ENCODE measurements around the gene FUBP1.
A peak's percentile ranks its signal among the peaks of the same experiment; 100 is the strongest.
"Not testable (repeated sequence)": the region's sequence is repeated elsewhere in the genome, so short reads cannot be mapped to it uniquely, and the experiment has no call there.

Gene FUBP1, protein sequence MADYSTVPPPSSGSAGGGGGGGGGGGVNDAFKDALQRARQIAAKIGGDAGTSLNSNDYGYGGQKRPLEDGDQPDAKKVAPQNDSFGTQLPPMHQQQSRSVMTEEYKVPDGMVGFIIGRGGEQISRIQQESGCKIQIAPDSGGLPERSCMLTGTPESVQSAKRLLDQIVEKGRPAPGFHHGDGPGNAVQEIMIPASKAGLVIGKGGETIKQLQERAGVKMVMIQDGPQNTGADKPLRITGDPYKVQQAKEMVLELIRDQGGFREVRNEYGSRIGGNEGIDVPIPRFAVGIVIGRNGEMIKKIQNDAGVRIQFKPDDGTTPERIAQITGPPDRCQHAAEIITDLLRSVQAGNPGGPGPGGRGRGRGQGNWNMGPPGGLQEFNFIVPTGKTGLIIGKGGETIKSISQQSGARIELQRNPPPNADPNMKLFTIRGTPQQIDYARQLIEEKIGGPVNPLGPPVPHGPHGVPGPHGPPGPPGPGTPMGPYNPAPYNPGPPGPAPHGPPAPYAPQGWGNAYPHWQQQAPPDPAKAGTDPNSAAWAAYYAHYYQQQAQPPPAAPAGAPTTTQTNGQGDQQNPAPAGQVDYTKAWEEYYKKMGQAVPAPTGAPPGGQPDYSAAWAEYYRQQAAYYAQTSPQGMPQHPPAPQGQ

DNA sequence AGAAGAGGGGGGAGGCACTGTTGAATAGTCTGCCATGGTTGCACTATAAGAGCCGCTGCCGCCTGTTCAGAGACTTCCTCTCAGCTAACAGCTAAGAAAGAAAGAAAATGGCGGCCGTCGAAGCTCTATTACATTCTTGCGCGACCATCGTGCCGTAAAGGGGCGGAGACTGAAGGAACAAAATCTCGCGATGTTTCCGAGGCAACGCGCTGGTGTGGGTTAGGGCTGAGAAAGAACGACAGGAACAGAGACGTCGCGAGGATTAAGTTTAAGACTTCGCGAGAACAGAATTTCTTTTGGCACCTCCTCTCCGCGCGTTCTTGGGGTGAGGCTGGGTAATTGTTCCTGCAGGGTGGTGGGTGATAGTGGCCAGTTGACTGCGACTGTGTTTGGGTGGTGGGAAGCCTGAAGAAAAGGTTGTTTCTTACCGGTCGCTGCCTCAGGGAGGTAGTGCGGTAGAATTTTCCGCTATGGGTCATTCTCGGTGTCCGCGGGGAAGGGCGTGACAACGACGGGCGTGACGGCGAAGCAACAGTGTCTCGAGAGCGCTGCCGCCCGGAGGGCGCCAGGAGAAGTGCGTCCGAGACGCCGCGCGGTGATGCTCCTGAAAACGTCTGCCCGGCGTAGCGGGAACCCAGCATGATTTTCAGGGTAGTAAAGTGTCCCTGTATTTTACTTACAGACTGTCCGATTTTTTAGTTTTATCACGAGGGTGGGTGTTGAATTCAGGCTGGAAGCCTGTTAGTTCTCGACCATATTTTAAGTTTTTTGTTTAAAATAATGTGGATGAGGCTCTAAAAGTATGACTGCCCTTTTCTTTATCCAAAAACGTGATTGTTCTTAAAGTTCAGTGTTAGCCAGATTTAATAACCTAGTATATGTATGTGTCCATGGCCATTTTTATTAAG lies at the start of gene FUBP1:
TSS of gene FUBP1 (minus strand) at position 104 of the 908 bp plus-strand sequence. CDS start at position 36, 68 bp downstream.
- peak; percentile 97 for DNase-seq (ENCODE audit: low spot score)

DNA sequence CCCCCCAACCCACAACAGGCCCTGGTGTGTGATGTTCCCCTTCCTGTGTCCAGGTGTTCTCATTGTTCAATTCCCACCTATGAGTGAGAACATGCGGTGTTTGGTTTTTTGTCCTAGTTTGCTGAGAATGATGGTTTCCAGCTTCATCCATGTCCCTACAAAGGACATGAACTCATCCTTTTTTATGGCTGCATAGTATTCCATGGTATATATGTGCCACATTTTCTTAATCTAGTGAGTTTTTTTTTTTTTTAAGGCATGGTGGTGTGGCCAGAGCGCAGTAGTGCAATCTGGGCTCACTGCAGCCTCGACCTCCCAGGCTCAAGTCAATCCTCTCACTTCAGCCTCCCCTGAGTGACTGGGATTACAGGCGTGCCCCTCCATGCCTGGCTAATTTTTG lies 42.3 kb upstream of the FUBP1 start:
- not testable (repeated sequence) for DNase-seq (ENCODE audit: low spot score)

DNA sequence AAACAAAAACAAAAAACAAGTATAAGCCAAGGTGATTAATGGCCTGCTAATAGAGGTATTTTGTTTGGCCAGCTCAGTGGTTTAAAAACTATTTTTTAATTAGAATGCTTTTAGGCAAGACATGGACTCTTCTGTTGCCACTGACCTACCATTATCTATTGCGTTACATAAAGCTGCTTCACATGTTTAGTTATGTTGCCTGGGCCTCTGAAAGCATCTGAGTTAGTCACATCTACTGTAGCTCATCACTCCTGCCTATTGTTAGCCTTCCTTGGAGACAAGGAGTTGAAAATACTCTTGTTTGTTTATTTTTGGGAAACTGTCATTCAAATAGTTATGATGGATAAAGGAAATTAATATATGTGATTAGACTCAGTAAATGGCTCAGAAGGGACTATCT lies 40.2 kb upstream of the FUBP1 start:
- no peak for DNase-seq (ENCODE audit: low spot score)

DNA sequence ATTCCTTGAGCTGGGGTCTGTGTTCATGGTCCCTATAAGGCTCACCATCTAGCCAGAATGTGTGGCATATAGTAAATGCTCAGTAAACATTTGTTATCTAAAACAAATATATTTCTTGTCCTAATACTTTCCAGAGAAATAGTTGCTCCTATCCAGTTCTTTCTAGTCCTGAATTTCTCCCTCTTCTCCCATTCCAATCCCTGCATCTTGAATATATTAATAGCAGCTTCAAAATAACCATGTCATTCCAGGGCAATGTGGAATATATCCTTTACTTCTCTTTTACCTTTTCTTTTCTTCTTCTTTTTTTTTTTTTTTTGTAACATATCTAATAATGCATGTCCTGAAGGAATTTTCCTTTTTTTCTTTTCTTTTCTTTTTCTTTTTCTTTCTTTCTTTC lies 36.3 kb upstream of the FUBP1 start:
- DNase-seq (ENCODE audit: low spot score): no peak

DNA sequence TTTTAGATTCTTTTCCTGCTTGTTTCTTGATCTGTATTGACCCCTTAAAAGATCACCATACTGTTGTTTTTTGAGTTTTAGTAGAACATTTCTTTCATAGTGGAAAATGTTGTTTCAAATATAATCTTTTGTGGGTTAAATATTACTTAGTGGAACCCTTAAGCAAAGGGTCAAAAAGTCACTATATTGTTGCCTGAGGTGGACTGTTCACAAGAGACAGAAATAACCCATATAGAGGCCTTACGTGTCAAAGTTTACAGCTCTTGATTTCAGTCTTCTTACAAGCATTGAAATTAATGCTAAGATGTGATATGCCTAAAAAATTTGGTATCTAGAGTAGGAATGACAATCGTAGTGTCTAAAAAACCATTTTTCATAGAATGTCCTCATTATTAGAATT lies 32.2 kb upstream of the FUBP1 start:
- DNase-seq (ENCODE audit: low spot score): no peak

DNA sequence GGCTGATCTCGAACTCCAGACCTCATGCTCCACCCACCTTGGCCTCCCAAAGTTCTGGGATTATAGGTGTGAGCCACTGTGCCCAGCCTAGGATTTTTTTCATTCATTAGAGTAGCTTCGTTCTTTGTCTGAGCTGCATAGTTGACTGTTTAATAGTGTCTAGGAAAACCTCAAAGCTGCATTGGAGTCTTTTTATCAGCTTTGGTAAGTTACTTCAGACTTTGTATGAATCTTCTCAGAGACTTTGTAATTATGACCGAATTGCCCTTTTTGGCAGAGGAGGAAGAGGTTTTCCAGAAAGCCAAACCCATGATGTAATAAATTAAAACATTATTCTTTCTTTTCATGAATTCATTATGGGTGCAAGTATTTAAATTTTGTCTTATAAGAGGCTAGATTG lies 31.0 kb upstream of the FUBP1 start:
- no peak for DNase-seq (ENCODE audit: low spot score)

DNA sequence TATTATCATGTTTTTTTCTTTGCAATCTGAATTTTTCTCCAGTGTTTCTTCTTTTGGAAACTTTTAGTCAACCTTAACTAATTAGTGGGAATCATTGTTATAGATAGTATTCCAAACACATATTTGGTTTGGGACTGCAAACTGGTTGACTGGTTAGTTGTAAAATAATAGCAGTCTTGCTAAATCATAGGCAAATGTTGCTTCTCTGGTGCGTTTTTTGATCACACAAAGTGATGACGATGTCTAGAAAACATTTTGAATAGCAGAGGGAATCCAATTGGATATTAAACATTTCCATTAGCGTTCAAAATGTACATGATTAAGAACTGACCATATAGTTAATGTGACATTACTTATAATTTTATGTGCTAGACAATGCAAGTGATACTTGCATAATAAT lies 30.4 kb upstream of the FUBP1 start:
- DNase-seq (ENCODE audit: low spot score): no peak

DNA sequence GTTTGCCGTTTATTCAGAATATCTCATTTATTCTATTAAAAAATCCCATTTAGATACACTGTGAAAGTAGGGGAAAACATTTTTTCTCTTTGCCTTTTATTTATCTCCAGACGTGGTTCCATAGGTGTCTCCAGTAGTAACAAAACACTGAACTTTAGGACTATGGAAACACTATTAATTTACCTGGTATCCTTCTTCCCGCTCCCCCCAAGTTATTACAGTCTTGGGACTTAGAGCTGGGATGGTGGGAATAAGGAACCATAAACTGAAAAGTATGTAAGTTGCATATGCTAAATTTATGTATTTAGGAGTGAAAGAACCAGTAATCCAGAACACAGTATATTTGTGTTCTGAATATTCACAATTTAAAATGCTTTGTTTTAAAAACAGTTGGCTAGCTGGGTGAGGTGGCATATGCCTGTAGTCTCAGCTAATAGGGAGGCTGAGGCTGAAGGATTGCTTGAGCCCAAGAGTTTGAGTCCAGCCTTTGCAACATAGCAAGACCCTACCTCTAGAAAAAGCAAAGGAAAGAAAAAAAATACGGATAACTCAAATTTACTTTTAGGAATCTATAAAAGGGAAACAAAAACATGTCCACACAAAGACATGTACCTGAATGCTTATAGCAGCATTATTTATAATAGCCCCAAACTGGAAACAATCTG lies 28.9 kb upstream of the FUBP1 start:
- no peak for DNase-seq (ENCODE audit: low spot score)

DNA sequence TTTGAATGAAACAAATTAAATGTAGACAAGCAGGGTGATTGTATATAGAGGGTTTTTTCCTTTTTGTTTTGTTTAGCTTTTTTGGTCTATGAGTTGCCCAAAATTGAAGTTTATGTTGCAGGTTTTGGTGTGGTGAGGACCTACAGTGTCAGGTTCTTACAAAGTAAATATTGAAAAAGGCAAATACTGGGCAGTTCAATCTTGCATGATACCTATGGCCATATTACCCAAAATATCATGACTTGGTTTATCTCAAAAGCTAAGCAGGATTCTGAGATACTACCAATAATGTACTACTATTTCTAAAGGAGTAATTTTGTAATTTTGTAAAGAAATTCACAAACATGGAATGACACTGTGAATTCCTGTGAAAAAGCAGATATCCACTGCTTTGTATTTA lies 27.6 kb upstream of the FUBP1 start:
- DNase-seq (ENCODE audit: low spot score): no peak

DNA sequence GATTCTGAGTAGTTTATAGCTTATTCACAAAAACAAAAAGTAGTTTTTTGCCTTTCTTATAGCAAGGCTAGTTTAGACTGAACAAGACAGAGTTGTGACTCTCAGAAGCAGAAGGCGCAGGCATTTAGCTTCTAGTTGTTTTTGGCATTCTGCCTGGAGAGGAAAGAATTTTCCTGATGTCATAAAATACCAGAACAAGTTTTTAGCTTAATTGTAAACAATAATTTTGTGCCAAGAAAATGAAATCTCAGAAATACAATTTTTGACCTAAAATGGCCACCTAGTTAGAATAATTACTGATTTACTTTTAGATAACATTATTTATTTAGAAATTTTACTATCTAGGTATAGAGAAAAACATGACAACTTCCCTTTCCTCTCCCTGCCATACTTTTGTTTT lies 26.9 kb upstream of the FUBP1 start:
- DNase-seq (ENCODE audit: low spot score): peak; percentile 59

DNA sequence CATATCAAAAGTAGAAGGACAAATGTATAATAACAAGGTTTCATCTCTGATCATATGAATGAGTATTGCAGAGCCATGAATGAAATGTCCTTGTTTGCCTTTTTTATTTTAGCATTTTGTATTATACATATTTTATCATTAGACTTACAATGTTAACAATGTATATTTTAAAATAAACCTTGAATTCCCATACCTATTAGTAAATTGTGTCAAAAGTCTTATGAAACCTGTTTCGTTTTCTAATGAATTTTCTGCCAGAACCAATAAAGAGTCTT lies 26.5 kb upstream of the FUBP1 start:
- DNase-seq (ENCODE audit: low spot score): no peak

DNA sequence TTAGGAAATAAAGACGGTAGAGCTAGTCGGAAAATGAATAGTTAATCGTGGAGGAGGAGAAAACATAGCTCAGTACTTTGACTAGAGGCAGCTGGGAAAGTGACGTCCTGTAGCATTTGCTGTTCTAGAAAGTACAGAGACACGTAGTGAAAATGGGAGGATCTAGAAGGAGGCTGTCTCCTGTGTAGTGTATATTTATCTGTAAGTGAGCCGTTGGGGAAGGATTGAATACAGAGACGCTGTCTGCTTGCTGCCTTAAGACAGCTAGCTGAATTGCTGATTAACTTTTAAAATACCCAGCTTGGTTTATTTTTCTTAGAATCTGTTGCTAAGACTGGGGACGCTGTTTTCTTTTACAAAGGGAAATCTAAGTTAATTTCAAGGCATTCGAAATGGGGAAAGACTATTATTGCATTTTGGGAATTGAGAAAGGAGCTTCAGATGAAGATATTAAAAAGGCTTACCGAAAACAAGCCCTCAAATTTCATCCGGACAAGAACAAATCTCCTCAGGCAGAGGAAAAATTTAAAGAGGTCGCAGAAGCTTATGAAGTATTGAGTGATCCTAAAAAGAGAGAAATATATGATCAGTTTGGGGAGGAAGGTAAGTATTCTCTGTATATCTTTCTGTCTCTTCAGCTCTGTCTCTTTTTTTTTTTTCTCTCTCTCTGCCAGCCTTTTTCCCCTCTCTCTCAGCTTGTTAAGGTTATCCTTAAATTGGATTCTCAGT lies 26.0 kb upstream of the FUBP1 start, which contains the start of gene DNAJB4:
TSS of gene DNAJB4 (plus strand) at position 221 of the 729 bp plus-strand sequence. CDS start at position 393, 172 bp downstream.
- DNase-seq (ENCODE audit: low spot score): peak; percentile 96

DNA sequence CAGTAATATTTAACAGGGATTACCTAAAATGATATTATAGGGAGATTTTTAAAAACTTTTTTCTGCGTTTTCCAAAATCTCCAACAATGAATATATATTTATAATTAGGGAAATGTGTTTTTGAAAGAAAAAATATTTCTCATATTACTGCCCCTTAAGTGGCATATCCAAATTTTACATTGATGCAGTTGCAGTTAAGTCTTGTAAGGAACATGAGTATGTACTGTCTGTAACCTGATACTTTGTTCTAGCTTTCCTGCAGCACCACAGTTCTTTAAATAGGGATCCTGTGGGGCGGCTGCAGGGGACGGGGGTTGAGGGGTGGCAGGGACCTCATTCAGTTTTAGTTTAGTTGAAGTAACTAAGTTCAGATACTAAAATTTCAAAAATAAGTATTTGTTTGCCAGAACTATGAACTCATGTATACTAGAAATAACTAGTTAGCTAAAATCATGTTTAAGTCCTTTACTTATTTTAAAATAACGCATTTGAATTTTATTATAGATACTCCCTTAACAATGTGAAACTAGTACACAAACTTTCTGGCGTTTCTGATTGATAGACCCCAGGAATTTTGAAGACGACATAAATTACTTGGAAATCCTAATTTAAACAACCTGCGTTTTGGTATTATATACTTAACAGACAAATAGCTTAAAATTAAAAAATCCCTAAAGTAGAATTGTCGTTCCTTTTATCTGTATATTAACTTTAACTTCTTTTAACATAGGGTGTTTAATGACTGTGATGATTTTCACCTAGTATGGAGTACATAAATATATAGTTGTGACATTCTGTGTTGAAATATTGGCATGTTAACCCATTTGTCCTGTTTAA lies 25.2 kb upstream of the FUBP1 start:
- DNase-seq (ENCODE audit: low spot score): peak; percentile 50

DNA sequence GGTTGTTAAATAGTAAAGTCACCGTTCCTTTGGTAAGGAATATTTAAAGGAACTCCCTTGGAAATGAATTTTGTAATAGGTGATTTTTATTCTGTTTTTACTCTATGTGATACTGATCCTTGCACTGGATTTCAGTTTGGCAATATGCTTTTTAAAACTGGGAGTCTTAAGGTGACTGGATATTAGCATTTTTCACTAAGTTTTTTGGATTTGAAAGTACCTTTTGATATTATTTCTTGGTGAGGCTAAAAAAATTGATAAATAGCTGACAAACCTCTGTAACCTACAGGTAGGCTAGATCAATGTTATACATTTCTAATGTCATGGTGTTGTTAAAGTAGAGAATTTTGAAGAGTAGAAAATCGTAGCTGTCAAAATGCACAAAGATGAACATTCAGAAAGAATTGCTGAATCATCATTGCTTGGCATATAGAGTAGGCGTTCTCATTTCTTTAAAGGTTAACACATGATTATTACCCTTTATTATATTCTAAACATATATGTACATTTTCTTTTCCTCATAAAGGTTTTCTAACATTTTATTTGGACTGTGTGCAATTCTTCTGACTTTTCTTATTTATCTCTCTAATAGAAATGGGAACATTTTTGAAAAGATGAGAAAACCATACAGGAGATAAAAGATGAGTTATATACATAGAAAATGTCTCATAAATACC lies 24.3 kb upstream of the FUBP1 start:
- DNase-seq (ENCODE audit: low spot score): no peak

DNA sequence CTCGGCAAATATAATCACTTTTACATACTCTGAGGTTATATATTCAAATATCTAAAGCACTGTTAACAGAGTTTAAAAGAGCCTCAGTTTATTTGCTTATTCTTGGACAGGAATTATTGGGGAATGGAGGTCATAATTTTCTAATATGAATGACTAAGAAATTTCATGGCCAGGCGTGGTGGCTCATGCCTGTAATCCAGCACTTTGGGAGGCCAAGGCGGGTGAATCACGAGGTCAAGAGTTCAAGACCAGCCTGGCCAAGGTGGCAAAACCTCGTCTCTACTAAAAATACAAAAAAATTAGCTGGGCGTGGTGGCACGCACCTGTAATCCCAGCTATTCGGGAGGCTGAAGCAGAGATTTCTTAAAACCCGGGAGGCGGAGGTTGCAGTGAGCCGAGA lies 21.7 kb upstream of the FUBP1 start:
- not testable (repeated sequence) for DNase-seq (ENCODE audit: low spot score)

DNA sequence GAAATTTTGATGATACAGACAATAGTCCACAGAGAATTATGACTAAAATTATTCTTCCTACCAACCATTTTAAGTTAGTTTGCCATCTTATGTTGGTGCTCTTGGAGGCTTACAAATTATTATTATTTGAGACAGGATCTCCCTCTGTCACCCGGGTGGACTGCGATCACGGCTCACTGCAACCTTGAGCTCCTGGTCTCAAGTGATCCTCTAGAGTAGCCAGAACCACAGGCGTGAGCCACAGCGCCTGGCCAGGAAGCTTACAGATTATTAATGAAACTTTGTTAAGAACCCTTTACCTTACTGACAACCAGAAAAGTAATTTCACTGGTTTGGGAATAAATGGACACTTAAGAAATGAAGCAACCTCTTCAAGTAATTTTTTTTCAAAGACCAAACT lies 17.9 kb upstream of the FUBP1 start:
- no peak for DNase-seq (ENCODE audit: low spot score)

DNA sequence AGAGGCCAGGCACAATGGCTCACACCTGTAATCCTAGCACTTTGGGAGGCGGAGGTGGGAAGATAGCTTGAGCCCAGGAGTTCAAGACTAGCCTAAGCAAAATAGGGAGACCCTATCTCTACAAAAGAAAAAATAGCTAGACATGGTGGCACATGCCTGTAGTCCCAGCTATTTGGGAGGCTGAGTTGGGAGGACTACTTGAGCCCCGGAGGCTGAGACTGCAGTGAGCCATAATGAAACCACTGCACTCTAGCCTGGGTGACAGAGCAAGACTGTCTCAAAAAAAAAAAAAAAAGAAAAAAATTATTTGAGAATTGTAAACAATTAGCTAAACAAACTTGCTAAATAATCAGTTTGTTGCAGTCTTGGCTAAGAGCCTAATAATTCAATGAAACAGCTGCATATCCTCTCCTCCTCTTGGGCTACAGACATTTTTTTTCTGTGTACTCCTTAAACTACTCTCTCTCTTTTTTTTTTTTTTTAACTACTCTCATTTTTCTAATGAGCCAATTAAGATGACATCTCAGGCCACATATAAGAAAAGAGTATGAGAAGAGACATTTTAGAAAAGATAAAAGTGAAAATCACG lies 15.3 kb upstream of the FUBP1 start:
- DNase-seq (ENCODE audit: low spot score): no peak

DNA sequence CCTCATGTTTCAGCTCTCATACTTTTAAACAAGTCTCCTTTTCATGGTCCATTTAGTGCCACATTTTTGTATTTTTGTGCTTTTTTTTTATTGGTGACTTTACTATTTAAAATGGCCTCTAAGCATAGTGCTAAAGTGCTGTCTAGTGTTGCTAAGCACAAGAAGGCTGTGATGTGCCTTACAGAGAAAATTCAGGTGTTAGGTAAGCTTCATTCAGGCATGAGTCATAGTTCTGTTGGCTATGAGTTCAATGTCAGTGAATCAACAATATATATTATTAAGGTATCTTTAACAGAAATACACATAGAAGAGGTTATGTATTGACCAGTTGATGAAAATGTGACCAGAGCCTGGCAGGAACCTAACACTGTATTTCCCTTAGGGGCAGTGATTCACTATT lies 12.8 kb upstream of the FUBP1 start:
- no peak for DNase-seq (ENCODE audit: low spot score)

DNA sequence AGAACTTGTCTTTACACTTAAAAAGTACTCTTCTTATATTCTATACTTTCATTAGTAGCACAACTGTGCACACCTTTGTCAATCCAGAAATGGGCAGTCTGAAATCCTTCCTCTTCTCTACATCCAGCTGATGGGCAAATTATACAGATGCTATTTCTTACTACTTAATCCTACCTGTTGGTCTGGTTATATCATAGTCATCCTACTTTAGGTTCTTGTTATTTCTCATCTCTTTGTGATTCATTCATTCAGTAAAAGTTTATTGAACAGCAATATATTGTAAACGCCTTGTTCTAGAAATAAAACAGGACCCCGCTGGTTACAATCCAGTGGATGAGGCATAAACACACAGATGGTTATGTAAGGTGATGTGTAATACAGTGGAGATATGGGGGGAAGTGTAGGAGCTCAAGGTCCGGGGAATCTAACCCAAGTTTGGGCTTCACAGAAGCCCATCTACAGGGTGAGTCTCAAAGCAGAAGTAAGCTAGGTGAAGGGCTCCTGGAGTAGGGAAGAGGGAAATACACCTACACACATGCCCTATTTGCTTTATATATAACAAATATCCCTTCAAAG lies 11.8 kb upstream of the FUBP1 start:
- no peak for DNase-seq (ENCODE audit: low spot score)

Data from Ammon's horn (tissue), 1 donor.